ENCODE results near the gene POFUT2. TPM values are rescaled to one million over a fixed set of nuclear protein-coding genes. Genes with fewer than 3 reads are reported as not detected.

POFUT2 gene
- total RNA-seq, 4 donors from 2014 or later, result 7.9 to 11.4 (median 9.4) TPM

DNA sequence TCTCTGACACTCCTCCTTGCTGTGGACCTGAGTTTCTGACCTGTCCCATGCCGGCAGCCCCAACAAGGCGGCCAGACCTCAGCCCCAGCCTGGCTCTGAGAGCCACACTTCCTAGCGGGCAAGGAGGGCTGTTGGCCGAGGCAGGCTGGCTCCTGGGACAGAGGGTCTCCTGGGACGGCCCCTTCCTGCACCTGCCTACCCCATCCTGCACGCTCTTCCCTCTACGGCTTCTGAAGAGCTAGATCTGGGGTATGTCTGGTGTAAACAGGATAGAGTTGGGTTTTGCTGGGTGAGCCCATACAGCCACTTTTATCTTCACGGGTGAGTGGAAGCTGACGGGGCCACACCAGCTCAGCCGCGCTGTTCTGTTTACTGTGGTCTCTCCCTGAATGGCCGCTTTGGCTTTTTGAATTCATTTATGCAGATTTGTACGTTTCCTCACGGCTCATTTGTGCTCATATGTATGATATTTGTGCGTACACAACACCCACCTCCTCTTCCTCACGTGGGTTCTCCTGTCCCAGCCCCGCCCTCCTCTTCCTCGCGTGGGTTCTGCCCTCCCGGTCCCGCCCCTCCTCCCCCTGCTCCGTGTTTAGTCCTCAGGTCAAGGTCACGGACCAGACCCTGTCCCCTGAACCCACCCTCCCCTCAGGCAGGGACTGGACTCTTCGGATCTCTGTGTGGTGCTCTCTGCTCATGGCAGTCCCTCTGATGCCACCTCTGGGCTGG is 34.7 kb upstream of the POFUT2 start:
- TF ChIP-seq, protein P1, sequence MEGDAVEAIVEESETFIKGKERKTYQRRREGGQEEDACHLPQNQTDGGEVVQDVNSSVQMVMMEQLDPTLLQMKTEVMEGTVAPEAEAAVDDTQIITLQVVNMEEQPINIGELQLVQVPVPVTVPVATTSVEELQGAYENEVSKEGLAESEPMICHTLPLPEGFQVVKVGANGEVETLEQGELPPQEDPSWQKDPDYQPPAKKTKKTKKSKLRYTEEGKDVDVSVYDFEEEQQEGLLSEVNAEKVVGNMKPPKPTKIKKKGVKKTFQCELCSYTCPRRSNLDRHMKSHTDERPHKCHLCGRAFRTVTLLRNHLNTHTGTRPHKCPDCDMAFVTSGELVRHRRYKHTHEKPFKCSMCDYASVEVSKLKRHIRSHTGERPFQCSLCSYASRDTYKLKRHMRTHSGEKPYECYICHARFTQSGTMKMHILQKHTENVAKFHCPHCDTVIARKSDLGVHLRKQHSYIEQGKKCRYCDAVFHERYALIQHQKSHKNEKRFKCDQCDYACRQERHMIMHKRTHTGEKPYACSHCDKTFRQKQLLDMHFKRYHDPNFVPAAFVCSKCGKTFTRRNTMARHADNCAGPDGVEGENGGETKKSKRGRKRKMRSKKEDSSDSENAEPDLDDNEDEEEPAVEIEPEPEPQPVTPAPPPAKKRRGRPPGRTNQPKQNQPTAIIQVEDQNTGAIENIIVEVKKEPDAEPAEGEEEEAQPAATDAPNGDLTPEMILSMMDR (IDR thresholded peaks at IDR 0.05), result no peak
- no peak for TF ChIP-seq POLR2A (IDR thresholded peaks at IDR 0.05)
- Histone ChIP-seq H3K27me3 (peaks cover 0 to 44% (median 0%) of the 10 kb centered on the region in 4 donors), H3K4me1 (peaks cover 5 to 93% (median 52%) of the 10 kb centered on the region in 3 donors), H3K27ac (peak overlapping the region; percentile 70 to 91 (median 86)), H3K36me3 (no peaks in the 10 kb centered on the region), H3K4me3 (no peak overlapping the region), H3K9me3 (no peaks in the 10 kb centered on the region)
- DNase-seq, result no peak
- intact Hi-C loops (cut with DNase I), result no loop called here
- WGBS, 2 donors, result 53 to 57% methylated on average over 21 of the region's 24 CpGs

DNA sequence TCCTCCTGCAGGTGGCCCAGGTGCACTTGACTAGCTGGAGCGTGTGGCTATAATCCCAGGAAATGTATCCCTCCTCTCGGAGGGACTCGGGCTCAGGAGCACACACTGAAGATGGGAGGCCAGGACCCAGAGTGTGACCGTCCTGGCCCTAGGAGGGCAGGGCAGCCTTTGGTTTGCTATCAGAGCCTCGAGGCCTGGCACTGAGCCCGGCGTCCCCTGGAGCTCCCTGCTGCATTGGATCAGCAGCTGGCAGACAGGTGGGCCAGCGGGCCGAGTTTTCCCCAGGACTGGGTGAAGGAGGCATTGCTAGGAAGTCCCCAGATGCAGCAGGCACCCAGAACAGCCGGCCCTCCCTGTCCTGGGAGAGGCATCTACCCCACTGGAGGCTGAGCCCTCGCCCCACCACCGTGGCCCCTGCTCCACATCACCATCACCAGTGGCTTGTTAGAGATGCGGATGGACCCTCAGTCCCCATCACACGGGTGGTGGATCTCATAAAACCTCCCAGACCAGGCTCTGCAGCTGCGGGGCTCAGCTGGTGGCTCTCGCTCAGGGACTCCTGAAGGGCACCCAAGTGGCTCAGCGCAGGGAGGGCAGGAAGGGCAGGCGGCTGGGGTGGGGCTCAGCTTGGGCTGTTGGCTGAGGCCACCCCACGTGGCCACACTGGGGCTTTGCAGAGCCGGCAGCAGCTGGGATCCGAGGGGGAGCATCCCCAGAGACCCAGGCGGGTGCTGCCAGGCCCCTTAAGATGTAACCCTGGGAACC is 32.7 kb upstream of the POFUT2 start:
- H3K27ac ChIP-seq, result peak overlapping the region; percentile 70 to 91 (median 86)
- intact Hi-C loops (cut with DNase I), result no loop called here
- peaks cover 0 to 42% (median 0%) of the 10 kb centered on the region in 4 donors for H3K27me3 ChIP-seq
- no peak overlapping the region for H3K4me3 ChIP-seq
- WGBS, 2 donors, result 53% methylated on average over 6 of the region's 22 CpGs; no CpG with 5 or more reads in 1 of the 2 donors
- DNase-seq, result no peak
- H3K9me3 ChIP-seq, result no peaks in the 10 kb centered on the region
- peaks cover 0 to 89% (median 57%) of the 10 kb centered on the region in 3 donors for H3K4me1 ChIP-seq
- TF ChIP-seq, protein P1 (IDR thresholded peaks at IDR 0.05), result no peak
- no peak for TF ChIP-seq POLR2A (IDR thresholded peaks at IDR 0.05)
- no peaks in the 10 kb centered on the region for H3K36me3 ChIP-seq

DNA sequence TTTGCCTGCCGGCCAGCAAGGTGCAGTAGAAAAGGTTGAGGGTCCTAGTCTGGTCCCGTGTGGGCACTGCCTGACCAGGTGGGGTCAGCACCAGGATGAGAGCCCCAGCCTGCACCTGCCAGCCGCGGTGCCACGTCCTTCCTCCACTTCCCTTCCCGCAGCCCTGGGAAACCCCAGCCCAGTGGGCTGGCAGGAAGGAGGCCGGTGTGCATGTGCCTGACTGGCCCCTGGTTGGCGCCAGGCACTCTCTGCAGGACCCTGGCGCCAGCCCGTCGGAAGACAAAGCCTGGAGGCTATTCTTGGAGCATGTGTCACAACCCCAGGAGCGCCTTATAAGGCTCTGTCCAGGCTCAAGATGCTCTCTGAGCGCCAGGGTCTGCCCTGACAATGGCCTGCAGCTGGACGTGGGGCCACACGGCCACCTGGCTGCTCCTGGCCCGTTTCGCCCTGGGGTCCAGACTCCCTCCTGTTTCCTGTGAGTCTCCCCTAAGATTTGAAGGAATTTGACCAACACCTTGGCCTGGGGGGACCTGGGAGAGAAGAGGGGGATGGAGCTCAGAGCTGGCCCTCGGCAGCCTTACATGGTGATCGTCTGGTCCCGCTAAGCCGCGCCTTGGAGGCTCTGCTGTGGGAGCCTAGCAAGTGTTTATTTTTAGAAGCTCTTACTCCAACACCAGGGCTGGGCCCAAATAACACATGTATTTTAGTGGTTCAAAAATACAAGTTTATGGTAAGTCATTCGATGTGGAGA is 31.9 kb upstream of the POFUT2 start:
- Histone ChIP-seq H3K4me3 (no peak overlapping the region), H3K4me1 (peaks cover 0 to 80% (median 57%) of the 10 kb centered on the region in 3 donors), H3K27ac (peak overlapping the region; percentile 70 to 91 (median 86)), H3K27me3 (peaks cover 0 to 42% (median 0%) of the 10 kb centered on the region in 4 donors), H3K9me3 (no peaks in the 10 kb centered on the region), H3K36me3 (no peaks in the 10 kb centered on the region)
- no peak for DNase-seq
- 20 to 59% methylated on average over 1 to 9 of the region's 23 CpGs for WGBS, 2 donors
- TF ChIP-seq, protein P1 (IDR thresholded peaks at IDR 0.05), result no peak
- no peak for TF ChIP-seq POLR2A (IDR thresholded peaks at IDR 0.05)
- intact Hi-C loops (cut with DNase I), result no loop called here

DNA sequence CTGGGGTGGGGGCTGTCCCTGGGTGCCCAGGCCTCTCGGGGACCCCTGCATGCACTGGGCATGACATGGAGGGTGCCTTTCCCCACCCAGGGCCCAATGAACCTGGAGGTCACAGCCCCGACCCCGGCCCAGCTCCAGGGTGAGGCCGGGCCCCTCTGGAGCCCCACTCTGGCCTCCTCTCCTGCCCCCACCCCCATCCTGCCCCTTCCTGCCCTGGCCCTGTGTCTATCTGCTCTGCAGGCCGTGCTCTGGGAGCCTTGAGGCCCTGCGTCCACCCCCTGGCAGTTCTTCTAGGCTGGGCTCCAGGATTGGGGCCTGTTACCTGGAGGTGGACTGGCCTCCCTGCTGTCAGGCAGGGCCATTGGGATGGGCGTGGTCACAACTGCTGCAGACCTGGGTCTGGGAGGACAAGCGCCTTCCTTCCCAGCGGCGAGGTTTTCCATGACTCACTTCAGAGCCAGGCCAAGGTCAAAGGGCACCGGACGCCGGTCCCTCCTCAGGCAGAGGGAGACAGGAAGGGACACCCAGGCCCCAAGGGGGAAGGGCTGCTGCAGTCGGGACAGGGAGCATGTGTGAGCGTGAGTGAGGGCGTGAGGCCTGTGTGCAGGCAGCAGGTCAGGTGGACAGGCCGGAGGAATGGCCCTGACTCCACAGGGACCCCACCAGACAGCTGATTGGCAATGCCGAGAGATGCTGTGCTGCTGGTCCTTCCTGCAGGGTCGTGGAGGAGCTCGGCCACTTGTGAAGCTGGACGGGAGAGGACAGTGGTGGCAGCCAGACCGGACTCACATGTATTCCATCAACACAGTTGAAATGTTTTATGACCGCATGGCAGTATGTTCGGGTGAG is 31.1 kb upstream of the POFUT2 start:
- WGBS, 2 donors, result 71 to 84% methylated on average over 6 to 8 of the region's 24 CpGs
- Histone ChIP-seq H3K27ac (peak overlapping the region; percentile 70 to 91 (median 86)), H3K27me3 (peaks cover 0 to 39% (median 0%) of the 10 kb centered on the region in 4 donors), H3K4me3 (no peak overlapping the region), H3K4me1 (peaks cover 0 to 72% (median 55%) of the 10 kb centered on the region in 3 donors), H3K36me3 (no peaks in the 10 kb centered on the region), H3K9me3 (no peaks in the 10 kb centered on the region)
- no peak for DNase-seq
- intact Hi-C loops (cut with DNase I), result no loop called here
- TF ChIP-seq, protein P1 (IDR thresholded peaks at IDR 0.05), result no peak
- no peak for TF ChIP-seq POLR2A (IDR thresholded peaks at IDR 0.05)
